ENCODE measurements around the gene CLPSL2.

Gene CLPSL2

GRCh38 chr6:35795453-35796071 is 19.2 kb downstream of the CLPSL2 start:
- Histone ChIP-seq H3K9ac (ENCODE audit: low read length) (no peak overlapping the region), H3K14ac (ENCODE audit: low read length) (no peak overlapping the region), H4K12ac (ENCODE audit: low read depth, low read length) (no peak overlapping the region), H2BK12ac (ENCODE audit: low read length) (no peak overlapping the region), H2AFZ (ENCODE audit: insufficient read depth, low read length, poor library complexity) (no peak overlapping the region), H3K4ac (ENCODE audit: low read depth, low read length) (no peak overlapping the region), H2AK5ac (ENCODE audit: low read length) (no peak overlapping the region), H3K27me3 (ENCODE audit: insufficient read depth, low read length) (no peaks in the 10 kb centered on the region), H3K79me2 (ENCODE audit: control insufficient read depth, insufficient read depth, low read length, poor library complexity) (no peaks in the 10 kb centered on the region), H4K8ac (ENCODE audit: low read depth, low read length) (no peak overlapping the region), H3K23ac (ENCODE audit: low read length) (no peak overlapping the region), H3K27ac (ENCODE audit: low read depth, low read length) (no peak overlapping the region), H3K4me3 (ENCODE audit: low read depth, low read length) (no peak overlapping the region), H3K18ac (ENCODE audit: low read length) (no peak overlapping the region), H4K91ac (ENCODE audit: low read depth, low read length) (no peak overlapping the region), H2BK5ac (ENCODE audit: low read depth, low read length, poor library complexity) (no peak overlapping the region), H2BK120ac (ENCODE audit: insufficient read depth, low read length, poor library complexity) (no peak overlapping the region), H3K4me1 (ENCODE audit: control insufficient read depth in 1 of 2, insufficient read depth in 2 of 2, low read length in 2 of 2) (no peaks in the 10 kb centered on the region), H3K36me3 (ENCODE audit: control insufficient read depth in 1 of 2, insufficient read depth in 2 of 2, low read length in 2 of 2) (no peaks in the 10 kb centered on the region), H3K4me2 (ENCODE audit: low read length) (no peak overlapping the region), H3K79me1 (ENCODE audit: low read length) (no peaks in the 10 kb centered on the region), H3K9me3 (ENCODE audit: insufficient read depth, low read depth, low read length) (no peaks in the 10 kb centered on the region)
- no CpG with 5 or more reads among the region's 11 CpGs for WGBS (ENCODE audit: extremely low coverage, insufficient coverage, insufficient read length)
- no peak for DNase-seq

- no peak overlapping the region for H3K4ac ChIP-seq (ENCODE audit: low read depth, low read length)
- H3K14ac ChIP-seq (ENCODE audit: low read length), result no peak overlapping the region
- H2BK12ac ChIP-seq (ENCODE audit: low read length), result no peak overlapping the region
- H3K36me3 ChIP-seq (ENCODE audit: control insufficient read depth in 1 of 2, insufficient read depth in 2 of 2, low read length in 2 of 2), result no peaks in the 10 kb centered on the region
- no peak overlapping the region for H2BK5ac ChIP-seq (ENCODE audit: low read depth, low read length, poor library complexity)
- no peaks in the 10 kb centered on the region for H3K27me3 ChIP-seq (ENCODE audit: insufficient read depth, low read length)
- no peaks in the 10 kb centered on the region for H3K79me2 ChIP-seq (ENCODE audit: control insufficient read depth, insufficient read depth, low read length, poor library complexity)
- H4K91ac ChIP-seq (ENCODE audit: low read depth, low read length), result no peak overlapping the region
- no peaks in the 10 kb centered on the region for H3K9me3 ChIP-seq (ENCODE audit: insufficient read depth, low read depth, low read length)
- no peak overlapping the region for H3K4me2 ChIP-seq (ENCODE audit: low read length)
- no peak overlapping the region for H2AK5ac ChIP-seq (ENCODE audit: low read length)
- no peaks in the 10 kb centered on the region for H3K4me1 ChIP-seq (ENCODE audit: control insufficient read depth in 1 of 2, insufficient read depth in 2 of 2, low read length in 2 of 2)
- no peak overlapping the region for H4K12ac ChIP-seq (ENCODE audit: low read depth, low read length)
- DNase-seq, result no peak
- no peak overlapping the region for H3K9ac ChIP-seq (ENCODE audit: low read length)
- no peak overlapping the region for H3K27ac ChIP-seq (ENCODE audit: low read depth, low read length)
- H2BK120ac ChIP-seq (ENCODE audit: insufficient read depth, low read length, poor library complexity), result no peak overlapping the region
- WGBS (ENCODE audit: extremely low coverage, insufficient coverage, insufficient read length), result no CpG with 5 or more reads among the region's 4 CpGs
- H3K18ac ChIP-seq (ENCODE audit: low read length), result no peak overlapping the region
- no peak overlapping the region for H3K23ac ChIP-seq (ENCODE audit: low read length)
- no peak overlapping the region for H2AFZ ChIP-seq (ENCODE audit: insufficient read depth, low read length, poor library complexity)
- H3K4me3 ChIP-seq (ENCODE audit: low read depth, low read length), result no peak overlapping the region
- no peak overlapping the region for H4K8ac ChIP-seq (ENCODE audit: low read depth, low read length)
- H3K79me1 ChIP-seq (ENCODE audit: low read length), result no peaks in the 10 kb centered on the region
Observed at GRCh38 chr6:35796236-35796635, 19.8 kb downstream of the CLPSL2 start.

- Histone ChIP-seq H2AK5ac (ENCODE audit: low read length) (no peak overlapping the region), H3K4me2 (ENCODE audit: low read length) (no peak overlapping the region)
- no CpG with 5 or more reads among the region's 8 CpGs for WGBS (ENCODE audit: extremely low coverage, insufficient coverage, insufficient read length)
Observed at GRCh38 chr6:35797837-35798526, 21.6 kb downstream of the CLPSL2 start.

GRCh38 chr6:35798706-35799105 is 22.3 kb downstream of the CLPSL2 start:
- no peak overlapping the region for H3K27ac ChIP-seq (ENCODE audit: low read depth, low read length)
- H3K27me3 ChIP-seq (ENCODE audit: insufficient read depth, low read length), result no peaks in the 10 kb centered on the region
- H3K18ac ChIP-seq (ENCODE audit: low read length), result no peak overlapping the region
- H3K79me1 ChIP-seq (ENCODE audit: low read length), result no peaks in the 10 kb centered on the region
- no peak overlapping the region for H2BK120ac ChIP-seq (ENCODE audit: insufficient read depth, low read length, poor library complexity)
- no peak overlapping the region for H3K4me2 ChIP-seq (ENCODE audit: low read length)
- H3K14ac ChIP-seq (ENCODE audit: low read length), result no peak overlapping the region
- no peaks in the 10 kb centered on the region for H3K4me1 ChIP-seq (ENCODE audit: control insufficient read depth in 1 of 2, insufficient read depth in 2 of 2, low read length in 2 of 2)
- DNase-seq, result no peak
- no peak overlapping the region for H3K9ac ChIP-seq (ENCODE audit: low read length)
- H3K9me3 ChIP-seq (ENCODE audit: insufficient read depth, low read depth, low read length), result no peaks in the 10 kb centered on the region
- no peaks in the 10 kb centered on the region for H3K79me2 ChIP-seq (ENCODE audit: control insufficient read depth, insufficient read depth, low read length, poor library complexity)
- H4K8ac ChIP-seq (ENCODE audit: low read depth, low read length), result no peak overlapping the region
- no peaks in the 10 kb centered on the region for H3K36me3 ChIP-seq (ENCODE audit: control insufficient read depth in 1 of 2, insufficient read depth in 2 of 2, low read length in 2 of 2)
- H3K4ac ChIP-seq (ENCODE audit: low read depth, low read length), result no peak overlapping the region
- no CpG with 5 or more reads among the region's 5 CpGs for whole genome bisulfite sequencing (ENCODE audit: extremely low coverage, insufficient coverage, insufficient read length)
- no peak overlapping the region for H2AFZ ChIP-seq (ENCODE audit: insufficient read depth, low read length, poor library complexity)
- no peak overlapping the region for H4K12ac ChIP-seq (ENCODE audit: low read depth, low read length)
- H3K23ac ChIP-seq (ENCODE audit: low read length), result no peak overlapping the region
- H2BK5ac ChIP-seq (ENCODE audit: low read depth, low read length, poor library complexity), result no peak overlapping the region
- H3K4me3 ChIP-seq (ENCODE audit: low read depth, low read length), result no peak overlapping the region
- no peak overlapping the region for H4K91ac ChIP-seq (ENCODE audit: low read depth, low read length)
- H2AK5ac ChIP-seq (ENCODE audit: low read length), result no peak overlapping the region
- H2BK12ac ChIP-seq (ENCODE audit: low read length), result no peak overlapping the region

More at GRCh38 chr6:35797837-35798526, 21.6 kb downstream of the CLPSL2 start:
- Histone ChIP-seq H2BK120ac (ENCODE audit: insufficient read depth, low read length, poor library complexity) (no peak overlapping the region), H3K18ac (ENCODE audit: low read length) (no peak overlapping the region), H3K79me2 (ENCODE audit: control insufficient read depth, insufficient read depth, low read length, poor library complexity) (no peaks in the 10 kb centered on the region), H4K8ac (ENCODE audit: low read depth, low read length) (no peak overlapping the region), H2BK5ac (ENCODE audit: low read depth, low read length, poor library complexity) (no peak overlapping the region), H3K23ac (ENCODE audit: low read length) (no peak overlapping the region), H3K27ac (ENCODE audit: low read depth, low read length) (no peak overlapping the region), H4K91ac (ENCODE audit: low read depth, low read length) (no peak overlapping the region), H3K79me1 (ENCODE audit: low read length) (no peaks in the 10 kb centered on the region), H2BK12ac (ENCODE audit: low read length) (no peak overlapping the region), H4K12ac (ENCODE audit: low read depth, low read length) (no peak overlapping the region), H3K27me3 (ENCODE audit: insufficient read depth, low read length) (no peaks in the 10 kb centered on the region), H3K14ac (ENCODE audit: low read length) (no peak overlapping the region), H3K4me1 (ENCODE audit: control insufficient read depth in 1 of 2, insufficient read depth in 2 of 2, low read length in 2 of 2) (no peaks in the 10 kb centered on the region), H3K9ac (ENCODE audit: low read length) (peak overlapping the region; percentile 20), H2AFZ (ENCODE audit: insufficient read depth, low read length, poor library complexity) (no peak overlapping the region), H3K36me3 (ENCODE audit: control insufficient read depth in 1 of 2, insufficient read depth in 2 of 2, low read length in 2 of 2) (no peaks in the 10 kb centered on the region), H3K4me3 (ENCODE audit: low read depth, low read length) (no peak overlapping the region), H3K4ac (ENCODE audit: low read depth, low read length) (no peak overlapping the region), H3K9me3 (ENCODE audit: insufficient read depth, low read depth, low read length) (no peaks in the 10 kb centered on the region)
- no peak for DNase-seq

Data from trophoblast cell (in vitro differentiated cells and primary cell).